Naive B cell (primary cell): ENCODE data around the gene DOK6. TPM values are rescaled to one million over a fixed set of nuclear protein-coding genes. Genes with fewer than 3 reads are reported as not detected.
A peak's percentile ranks its signal among the peaks of the same experiment; 100 is the strongest.

Experiments used
- ATAC-seq, 2 donors: fragments of 150-1000 bp; cut with Tn5 transposase; 2 replicates each; pipeline ENCODE4 v1.10.0; 2021; ENCODE audit warnings: low read depth in 2 of 2, mild to moderate bottlenecking in 2 of 2, moderate library complexity in 2 of 2
- DNase-seq: peaks from one replicate; pipeline ENCODE4 v3.0.0; 2022
- H3K27ac Mint-ChIP-seq, 6 donors: one replicate each; pipeline ENCODE4 v1.8.0; 2020 to 2022; ENCODE audit warnings: mild to moderate bottlenecking in 6 of 6, mixed read lengths in 6 of 6, moderate library complexity in 5 of 6, inconsistent platforms in 2 of 6
- H3K27me3 Mint-ChIP-seq, 3 donors: one replicate each; pipeline ENCODE4 v1.8.0; 2021 to 2022; ENCODE audit warnings: mixed read lengths in 3 of 3, mild to moderate bottlenecking in 1 of 3
- H3K36me3 Mint-ChIP-seq, 2 donors: one replicate each; pipeline ENCODE4 v1.8.0; 2020 to 2022; ENCODE audit warnings: mixed read lengths in 2 of 2, inconsistent platforms in 1 of 2, mild to moderate bottlenecking in 1 of 2
- H3K4me1 Mint-ChIP-seq, 3 donors: one replicate each; pipeline ENCODE4 v1.8.0; 2020 to 2022; ENCODE audit warnings: mixed read lengths in 3 of 3, inconsistent platforms in 1 of 3, mild to moderate bottlenecking in 1 of 3, moderate library complexity in 1 of 3
- H3K4me3 Mint-ChIP-seq, 8 donors: one replicate each; pipeline ENCODE4 v1.8.0; 2020 to 2022; ENCODE audit warnings: mild to moderate bottlenecking in 8 of 8, mixed read lengths in 8 of 8, moderate library complexity in 8 of 8, inconsistent platforms in 2 of 8
- H3K9me3 Mint-ChIP-seq, 7 donors: one replicate each; pipeline ENCODE4 v1.8.0; 2020 to 2022; ENCODE audit warnings: mixed read lengths in 7 of 7, mild to moderate bottlenecking in 5 of 7, inconsistent platforms in 2 of 7, moderate library complexity in 1 of 7
- polyA plus RNA-seq, 6 donors: library from polyadenylated mRNA; unstranded; fragments of 300-500 nt; fragmentation: Illumina TruSeq; gene quantifications; one replicate each; pipeline ENCODE4 v1.2.3, GENCODE V29; 2021; ENCODE audit warnings: low read depth in 6 of 6

Gene DOK6
- polyA plus RNA-seq, 6 donors from 2014 or later: not detected

DNA sequence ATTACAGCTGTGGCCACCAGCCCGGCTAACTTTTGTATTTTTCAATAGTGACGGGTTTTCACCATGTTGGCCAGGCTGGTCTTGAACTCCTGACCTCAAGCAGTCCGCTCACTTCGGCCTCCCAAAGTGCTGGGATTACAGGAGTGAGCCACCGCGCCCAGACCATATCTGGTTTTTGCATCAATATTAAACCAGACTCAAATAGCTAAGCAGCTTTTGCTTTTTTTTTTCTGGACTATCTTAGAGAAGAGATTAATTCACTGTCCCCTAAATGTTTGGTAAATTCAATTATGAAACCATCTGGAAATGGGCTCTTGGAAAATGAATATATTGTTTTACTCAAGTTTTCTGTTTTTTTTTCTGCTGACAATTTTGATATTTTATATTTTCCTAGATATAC, 183.7 kb downstream of the DOK6 start:
- no peaks in the 10 kb centered on the region for H3K36me3 Mint-ChIP-seq

DNA sequence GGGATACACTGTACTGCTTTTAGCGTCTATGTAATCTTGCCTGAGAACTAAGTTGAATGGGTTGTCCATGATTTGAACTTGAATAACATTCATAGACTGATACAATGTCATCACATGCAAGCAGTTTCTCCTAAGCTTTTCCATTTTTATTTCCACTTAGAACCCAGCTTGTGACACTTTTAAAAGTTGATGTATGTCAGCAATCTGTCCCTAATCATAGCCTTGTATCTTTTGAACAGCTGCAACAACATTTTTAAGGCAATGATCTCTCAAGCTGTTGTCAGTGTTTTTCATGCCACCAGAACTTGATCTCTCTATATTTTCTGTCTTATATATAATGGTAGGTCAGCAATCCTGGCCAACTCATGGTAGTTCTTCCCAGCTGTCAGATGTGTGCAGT, 185.0 kb downstream of the DOK6 start:
- H3K27me3 Mint-ChIP-seq: peaks cover 0 to 5% (median 0%) of the 10 kb centered on the region in 3 donors
- DNase-seq: no peak
- H3K4me3 Mint-ChIP-seq: no peak overlapping the region
- ATAC-seq: no peak
- H3K9me3 Mint-ChIP-seq: peaks cover 0 to 2% (median 0%) of the 10 kb centered on the region in 7 donors
- H3K4me1 Mint-ChIP-seq: no peaks in the 10 kb centered on the region
- H3K27ac Mint-ChIP-seq: no peak overlapping the region
- H3K36me3 Mint-ChIP-seq: no peaks in the 10 kb centered on the region

More for the DNA sequence above, 183.7 kb downstream of the DOK6 start:
- Mint-ChIP-seq H3K27ac (no peak overlapping the region), H3K27me3 (no peaks in the 10 kb centered on the region), H3K4me1 (no peaks in the 10 kb centered on the region), H3K4me3 (no peak overlapping the region), H3K9me3 (peaks cover 0 to 2% (median 0%) of the 10 kb centered on the region in 7 donors)
- DNase-seq (no peak), ATAC-seq (no peak)

- no peaks in the 10 kb centered on the region for H3K4me1 Mint-ChIP-seq
- no peaks in the 10 kb centered on the region for H3K36me3 Mint-ChIP-seq
- H3K9me3 Mint-ChIP-seq: peaks cover 0 to 2% (median 0%) of the 10 kb centered on the region in 7 donors
- ATAC-seq (no peak), DNase-seq (no peak)
- H3K27ac Mint-ChIP-seq: no peak overlapping the region
- no peak overlapping the region for H3K4me3 Mint-ChIP-seq
- H3K27me3 Mint-ChIP-seq: peaks cover 0 to 6% (median 0%) of the 10 kb centered on the region in 3 donors
These were observed 185.8 kb downstream of the DOK6 start for GRCh38 chr18:69586537-69586936.

GRCh38 chr18:69588301-69588700, 187.6 kb downstream of the DOK6 start:
- Mint-ChIP-seq H3K4me3 (no peak overlapping the region), H3K4me1 (no peaks in the 10 kb centered on the region), H3K36me3 (no peaks in the 10 kb centered on the region), H3K27me3 (peaks cover 0 to 6% (median 0%) of the 10 kb centered on the region in 3 donors), H3K9me3 (peaks cover 0 to 2% (median 0%) of the 10 kb centered on the region in 7 donors), H3K27ac (no peak overlapping the region)
- no peak for DNase-seq
- no peak for ATAC-seq

DNA sequence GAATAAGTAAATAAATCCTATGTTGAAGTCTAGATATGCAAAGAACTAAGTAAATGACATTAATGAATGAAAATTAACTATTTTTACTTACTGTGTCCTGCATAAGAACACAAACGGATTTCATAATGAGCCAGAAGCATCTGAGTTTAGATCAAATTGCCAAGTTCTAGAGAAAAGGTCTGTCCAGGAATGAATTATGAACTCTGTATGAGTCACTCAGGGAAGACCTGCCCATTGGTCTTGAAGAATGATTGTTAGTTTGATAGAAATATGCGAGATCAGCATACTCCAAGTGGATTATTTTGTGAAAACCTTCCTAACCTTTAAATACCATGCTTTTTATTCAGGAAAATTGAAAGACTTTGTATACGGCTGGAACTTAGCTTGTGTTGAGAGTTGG, 189.5 kb downstream of the DOK6 start:
- DNase-seq (no peak), ATAC-seq (no peak)
- no peak overlapping the region for H3K4me3 Mint-ChIP-seq
- no peaks in the 10 kb centered on the region for H3K36me3 Mint-ChIP-seq
- no peaks in the 10 kb centered on the region for H3K4me1 Mint-ChIP-seq
- H3K27me3 Mint-ChIP-seq: peaks cover 0 to 6% (median 0%) of the 10 kb centered on the region in 3 donors
- no peak overlapping the region for H3K27ac Mint-ChIP-seq
- H3K9me3 Mint-ChIP-seq: no peaks in the 10 kb centered on the region

DNA sequence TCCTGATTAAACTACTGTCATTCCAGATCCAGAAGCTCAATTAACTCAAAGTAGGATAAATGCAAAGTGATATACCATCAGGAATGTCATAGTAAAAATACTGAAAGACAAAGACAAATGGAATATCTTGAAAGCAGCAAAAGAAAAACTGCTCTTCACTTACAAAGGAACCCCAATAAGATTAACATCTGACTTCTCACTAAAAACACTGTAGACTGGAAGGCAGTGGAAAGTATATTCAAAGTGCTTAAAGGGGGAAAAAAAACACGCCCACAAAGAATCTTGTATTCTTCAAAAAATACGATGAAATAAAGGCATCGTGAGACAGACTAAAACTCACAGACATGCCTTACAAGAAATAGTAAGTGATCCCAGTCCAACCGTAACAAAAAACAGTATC, 195.7 kb downstream of the DOK6 start:
- no peaks in the 10 kb centered on the region for H3K4me1 Mint-ChIP-seq
- H3K4me3 Mint-ChIP-seq: no peak overlapping the region
- H3K36me3 Mint-ChIP-seq: no peaks in the 10 kb centered on the region
- no peak for ATAC-seq
- H3K9me3 Mint-ChIP-seq: peaks cover 0 to 13% (median 3%) of the 10 kb centered on the region in 7 donors
- H3K27ac Mint-ChIP-seq: no peak overlapping the region
- no peaks in the 10 kb centered on the region for H3K27me3 Mint-ChIP-seq
- no peak for DNase-seq

- DNase-seq: no peak
- H3K27me3 Mint-ChIP-seq: no peaks in the 10 kb centered on the region
- ATAC-seq: no peak
- no peak overlapping the region for H3K4me3 Mint-ChIP-seq
- H3K4me1 Mint-ChIP-seq: no peaks in the 10 kb centered on the region
- no peaks in the 10 kb centered on the region for H3K36me3 Mint-ChIP-seq
- H3K9me3 Mint-ChIP-seq: peaks cover 0 to 13% (median 3%) of the 10 kb centered on the region in 7 donors
- no peak overlapping the region for H3K27ac Mint-ChIP-seq
These were observed 196.9 kb downstream of the DOK6 start for GRCh38 chr18:69597561-69597960.

DNA sequence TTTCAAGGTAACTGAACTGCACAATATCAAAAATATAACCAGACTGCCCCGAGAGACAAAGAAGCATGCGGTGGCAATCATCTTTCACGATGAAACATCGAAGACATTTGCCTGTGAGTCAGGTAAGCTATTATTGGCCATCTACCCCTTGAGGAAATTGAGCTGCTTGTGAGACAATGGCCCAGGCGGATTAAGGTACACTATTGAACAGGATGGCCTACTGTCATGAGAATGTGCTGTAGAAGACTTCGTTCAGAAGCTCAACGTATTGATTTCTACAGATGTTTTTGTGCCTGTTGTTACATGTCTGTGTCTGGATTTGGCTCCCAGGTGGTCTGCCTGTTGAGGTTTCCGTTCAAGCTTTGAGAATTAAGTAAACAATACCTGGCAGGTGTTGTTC, 198.7 kb downstream of the DOK6 start:
- no peak overlapping the region for H3K27ac Mint-ChIP-seq
- H3K36me3 Mint-ChIP-seq: no peaks in the 10 kb centered on the region
- no peak overlapping the region for H3K4me3 Mint-ChIP-seq
- ATAC-seq: no peak
- H3K4me1 Mint-ChIP-seq: no peaks in the 10 kb centered on the region
- peaks cover 0 to 13% (median 3%) of the 10 kb centered on the region in 7 donors for H3K9me3 Mint-ChIP-seq
- no peak for DNase-seq
- no peaks in the 10 kb centered on the region for H3K27me3 Mint-ChIP-seq

- peaks cover 0 to 4% (median 0%) of the 10 kb centered on the region in 7 donors for H3K9me3 Mint-ChIP-seq
- peak overlapping the region in 1 of 6 donors; percentile 64 for H3K27ac Mint-ChIP-seq
- H3K36me3 Mint-ChIP-seq: no peaks in the 10 kb centered on the region
- no peaks in the 10 kb centered on the region for H3K4me1 Mint-ChIP-seq
- no peak overlapping the region for H3K4me3 Mint-ChIP-seq
- no peak for ATAC-seq
- no peak for DNase-seq
- H3K27me3 Mint-ChIP-seq: no peaks in the 10 kb centered on the region
These were observed 211.6 kb downstream of the DOK6 start for GRCh38 chr18:69612242-69612641.

DNA sequence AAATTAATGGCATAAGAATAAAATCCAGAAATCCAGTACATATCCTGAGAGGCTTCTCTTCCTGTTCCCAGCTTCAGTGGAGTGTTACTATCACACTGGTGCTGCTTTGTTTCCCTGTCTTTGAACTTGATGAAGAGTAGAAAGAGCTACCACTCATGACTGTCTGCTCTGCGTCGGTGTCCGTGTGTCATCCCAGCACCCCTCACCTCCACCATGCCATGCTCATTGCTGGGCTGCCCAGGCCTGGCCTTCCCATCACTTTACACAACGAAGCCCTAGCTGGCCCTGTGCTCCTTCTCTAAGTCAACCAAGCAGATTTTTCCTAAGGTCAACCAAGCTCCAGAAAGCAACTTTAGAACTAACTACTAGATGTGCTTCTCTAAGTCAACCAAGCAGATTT, 215.4 kb downstream of the DOK6 start:
- Mint-ChIP-seq H3K4me1 (no peaks in the 10 kb centered on the region), H3K36me3 (no peaks in the 10 kb centered on the region)

GRCh38 chr18:69617408-69617807, 216.7 kb downstream of the DOK6 start:
- Mint-ChIP-seq H3K4me1 (no peaks in the 10 kb centered on the region), H3K36me3 (no peaks in the 10 kb centered on the region), H3K27ac (peak overlapping the region in 1 of 6 donors; percentile 70), H3K27me3 (no peaks in the 10 kb centered on the region), H3K9me3 (peaks cover 2 to 8% (median 3%) of the 10 kb centered on the region in 7 donors), H3K4me3 (no peak overlapping the region)
- no peak for ATAC-seq
- DNase-seq: no peak

More for the DNA sequence above, 215.4 kb downstream of the DOK6 start:
- DNase-seq (no peak), ATAC-seq (no peak)
- H3K27me3 Mint-ChIP-seq: no peaks in the 10 kb centered on the region
- peaks cover 0 to 8% (median 3%) of the 10 kb centered on the region in 7 donors for H3K9me3 Mint-ChIP-seq
- no peak overlapping the region for H3K27ac Mint-ChIP-seq
- no peak overlapping the region for H3K4me3 Mint-ChIP-seq

- ATAC-seq (no peak), DNase-seq (no peak)
- no peak overlapping the region for H3K27ac Mint-ChIP-seq
These were observed 217.2 kb downstream of the DOK6 start for GRCh38 chr18:69617888-69618287.

DNA sequence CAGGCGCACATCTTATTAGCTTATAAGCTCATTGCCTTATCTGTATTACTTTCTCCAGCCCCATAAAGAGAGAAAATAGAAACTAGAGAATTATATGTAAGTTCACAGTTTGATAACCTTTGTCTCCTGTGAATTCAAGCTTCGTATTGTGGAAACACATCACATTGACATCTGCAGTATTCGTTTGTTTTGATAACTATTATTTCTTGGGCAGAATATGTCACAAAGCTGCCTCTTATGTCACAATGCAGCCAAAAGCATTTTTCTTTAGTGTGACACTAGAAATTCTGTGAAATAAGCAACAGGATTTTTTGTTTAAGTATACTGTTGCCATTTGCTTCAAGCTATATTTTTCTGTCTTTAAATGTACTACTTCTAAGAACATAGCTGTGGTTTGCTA, 221.5 kb downstream of the DOK6 start:
- no peak for ATAC-seq
- no peaks in the 10 kb centered on the region for H3K36me3 Mint-ChIP-seq

More at GRCh38 chr18:69617888-69618287, 217.2 kb downstream of the DOK6 start:
- Mint-ChIP-seq H3K4me3 (no peak overlapping the region), H3K36me3 (no peaks in the 10 kb centered on the region), H3K27me3 (no peaks in the 10 kb centered on the region), H3K9me3 (peaks cover 2 to 8% (median 3%) of the 10 kb centered on the region in 7 donors), H3K4me1 (no peaks in the 10 kb centered on the region)

GRCh38 chr18:69622961-69623360, 222.3 kb downstream of the DOK6 start:
- Mint-ChIP-seq H3K9me3 (peaks cover 2 to 5% (median 3%) of the 10 kb centered on the region in 7 donors), H3K4me1 (no peaks in the 10 kb centered on the region), H3K4me3 (no peak overlapping the region), H3K27me3 (no peaks in the 10 kb centered on the region), H3K36me3 (no peaks in the 10 kb centered on the region), H3K27ac (no peak overlapping the region)
- DNase-seq: no peak
- ATAC-seq: no peak

More for the DNA sequence above, 221.5 kb downstream of the DOK6 start:
- Mint-ChIP-seq H3K27ac (no peak overlapping the region), H3K4me3 (no peak overlapping the region), H3K4me1 (no peaks in the 10 kb centered on the region), H3K27me3 (no peaks in the 10 kb centered on the region), H3K9me3 (peaks cover 2 to 8% (median 3%) of the 10 kb centered on the region in 7 donors)
- no peak for DNase-seq

DNA sequence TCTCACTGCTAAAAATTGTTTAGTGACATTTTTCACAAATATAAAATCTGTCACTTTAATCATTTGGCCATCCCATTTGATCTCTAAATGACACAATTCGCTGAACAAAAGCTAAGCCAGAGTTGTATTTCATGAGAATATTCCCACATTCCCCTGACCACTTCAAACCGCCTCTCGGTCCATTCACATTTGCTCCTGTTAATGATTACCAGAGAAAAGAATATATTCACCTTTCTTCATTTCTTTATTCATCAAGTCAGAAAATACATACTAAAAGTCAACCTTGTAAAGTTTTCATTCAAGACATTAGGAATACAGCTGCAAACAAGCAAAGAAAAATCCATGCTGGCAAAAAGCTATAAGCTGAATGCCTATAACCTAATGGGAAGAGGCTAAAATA, 225.5 kb downstream of the DOK6 start:
- Mint-ChIP-seq H3K4me1 (no peaks in the 10 kb centered on the region), H3K27ac (no peak overlapping the region), H3K27me3 (no peaks in the 10 kb centered on the region), H3K36me3 (no peaks in the 10 kb centered on the region), H3K4me3 (no peak overlapping the region), H3K9me3 (peaks cover 0 to 2% (median 0%) of the 10 kb centered on the region in 7 donors)
- ATAC-seq (no peak), DNase-seq (no peak)
